BJ (cell line): ENCODE results near the gene SPATA32. TPM values are rescaled to one million over a fixed set of nuclear protein-coding genes. Genes with fewer than 3 reads are reported as not detected.

ENCODE experiments used
- CTCF ChIA-PET: fragments of 350-600 bp; formaldehyde crosslinking; extraction: SDS; loops from one replicate; lab custom pipeline; 2021; ENCODE audit warnings: antibody characterized with exemption, inconsistent platforms; lab: Yijun Ruan, JAX
- POLR2A ChIA-PET: fragments of 300-600 bp; sonication (Branson Sonifier 250); formaldehyde crosslinking; extraction: SDS; loops from one replicate; lab custom pipeline; 2021; ENCODE audit warnings: antibody characterized with exemption; lab: Charles Lee
- DNase-seq: peaks from one replicate; pipeline ENCODE4 v3.0.0-alpha.2; 2011; ENCODE audit warnings: low read depth
- H3K27me3 ChIP-seq: 2 replicates; pipeline ENCODE4 v1.6.0; 2011; ENCODE audit warnings: low read length; ENCODE audit not compliant: control insufficient read depth, insufficient read depth
- H3K36me3 ChIP-seq: 2 replicates; pipeline ENCODE4 v1.5.1; 2011; ENCODE audit warnings: low read length; ENCODE audit not compliant: control insufficient read depth, insufficient read depth
- H3K4me3 ChIP-seq: 2 replicates; pipeline ENCODE4 v1.5.1; 2011; ENCODE audit warnings: low read depth, mild to moderate bottlenecking, control low read depth, low read length
- CTCF ChIP-seq: IDR thresholded peaks from 2 replicates; pipeline ENCODE4 v1.5.1; 2011; ENCODE audit warnings: low read depth, mild to moderate bottlenecking, control low read depth, inconsistent platforms, low read length, moderate library complexity; ENCODE audit not compliant: insufficient read depth
- polyA plus RNA-seq: library from polyadenylated mRNA; depleted of rRNA; stranded (reverse); fragments of >200 nt; gene quantifications from 2 replicates; pipeline ENCODE4 v1.2.3, GENCODE V29; 2011

Gene SPATA32
- polyA plus RNA-seq, 1 experiment, result not detected

GRCh38 chr17:45284176-45285140 lies 22.6 kb upstream of the SPATA32 start:
- Histone ChIP-seq H3K27me3 (no peaks in the 10 kb centered on the region), H3K4me3 (no peak overlapping the region), H3K36me3 (peaks cover 46% of the 10 kb centered on the region)
- peak; percentile 23; the same call in 1 of the 2 replicates for TF ChIP-seq CTCF
- DNase-seq, result no peak
- POLR2A ChIA-PET, result interaction anchor here (0.7 kb wide), 1 partner anchor 108 kb away, joined by 3 read pairs; no protein-coding TSS in a partner anchor
- CTCF ChIA-PET, result interaction anchor here (0.5 to 4.0 kb wide), 10 partner anchors 9 to 107 kb away, joined by 3 to 27 read pairs (median 3); no protein-coding TSS in a partner anchor

GRCh38 chr17:45283711-45284110 lies 21.8 kb upstream of the SPATA32 start:
- no peak for DNase-seq
- peaks cover 39% of the 10 kb centered on the region for H3K36me3 ChIP-seq
- ChIA-PET CTCF (interaction anchor here (0.7 to 4.0 kb wide), 9 partner anchors 10 to 108 kb away, joined by 3 to 27 read pairs (median 3); no protein-coding TSS in a partner anchor), POLR2A (no interaction called here)
- H3K27me3 ChIP-seq, result no peaks in the 10 kb centered on the region
- TF ChIP-seq CTCF, result no peak
- H3K4me3 ChIP-seq, result no peak overlapping the region

GRCh38 chr17:45282683-45283644 lies 21.1 kb upstream of the SPATA32 start:
- no peak for TF ChIP-seq CTCF
- no peak for DNase-seq
- POLR2A ChIA-PET, result no interaction called here
- Histone ChIP-seq H3K36me3 (peaks cover 34% of the 10 kb centered on the region), H3K4me3 (no peak overlapping the region), H3K27me3 (no peaks in the 10 kb centered on the region)
- CTCF ChIA-PET, result interaction anchor here (0.7 to 4.0 kb wide), 9 partner anchors 11 to 148 kb away, joined by 3 to 27 read pairs (median 3); partner anchors contain the start of genes ACBD4 and MAP3K14

- ChIA-PET CTCF (interaction anchor here (0.9 to 3.9 kb wide), 2 partner anchors 36 to 107 kb away, joined by 3 to 28 read pairs; partner anchors contain the start of gene MAP3K14), POLR2A (no interaction called here)
- Histone ChIP-seq H3K36me3 (peaks cover 19% of the 10 kb centered on the region), H3K27me3 (no peaks in the 10 kb centered on the region), H3K4me3 (no peak overlapping the region)
- no peak for DNase-seq
- TF ChIP-seq CTCF, result no peak
These were observed 18.0 kb upstream of the SPATA32 start for GRCh38 chr17:45279898-45280297.
